HT1080 (cell line): ENCODE results near the gene ITIH3. TPM values are rescaled to one million over a fixed set of nuclear protein-coding genes. Genes with fewer than 3 reads are reported as not detected.

Experiments
- DNase-seq: peaks from one replicate; pipeline ENCODE4 v3.0.0-alpha.2; 2015; ENCODE audit warnings: low read depth
- total RNA-seq: library from RNA; depleted of rRNA; stranded (reverse); fragments of >200 nt; shearing (Covaris generic); gene quantifications from 2 replicates; pipeline ENCODE4 v1.2.3, GENCODE V29; 2014

ITIH3 gene
- total RNA-seq, 1 experiment from 2014 or later = 0.45 TPM

GRCh38 chr3:52777959-52778805, 16.4 kb upstream of the ITIH3 start:
- no peak for DNase-seq

GRCh38 chr3:52779011-52779836, 15.4 kb upstream of the ITIH3 start:
- DNase-seq = no peak

GRCh38 chr3:52779837-52780585, 14.6 kb upstream of the ITIH3 start:
- no peak for DNase-seq

GRCh38 chr3:52781741-52782140, 12.9 kb upstream of the ITIH3 start:
- no peak for DNase-seq

- no peak for DNase-seq
These were observed 12.0 kb upstream of the ITIH3 start for GRCh38 chr3:52782412-52783210.

GRCh38 chr3:52783211-52783555, 11.4 kb upstream of the ITIH3 start:
- no peak for DNase-seq

- no peak for DNase-seq
These were observed 10.5 kb upstream of the ITIH3 start for GRCh38 chr3:52784021-52784621.

- no peak for DNase-seq
These were observed 9.5 kb upstream of the ITIH3 start for GRCh38 chr3:52784931-52785590.

- DNase-seq = no peak
These were observed 8.0 kb upstream of the ITIH3 start for GRCh38 chr3:52786330-52787215.

GRCh38 chr3:52787246-52787645, 7.3 kb upstream of the ITIH3 start:
- DNase-seq = no peak

GRCh38 chr3:52787672-52788625, 6.6 kb upstream of the ITIH3 start:
- no peak for DNase-seq

- no peak for DNase-seq
These were observed 5.5 kb upstream of the ITIH3 start for GRCh38 chr3:52788890-52789745.

GRCh38 chr3:52789746-52790040, 4.9 kb upstream of the ITIH3 start:
- DNase-seq = no peak

- no peak for DNase-seq
These were observed 4.3 kb upstream of the ITIH3 start for GRCh38 chr3:52790337-52790736.

- DNase-seq = no peak
These were observed 3.9 kb upstream of the ITIH3 start for GRCh38 chr3:52790741-52791140.

GRCh38 chr3:52791366-52791765, 3.2 kb upstream of the ITIH3 start:
- no peak for DNase-seq

GRCh38 chr3:52791928-52792327, 2.7 kb upstream of the ITIH3 start:
- DNase-seq = no peak
